Kidney capillary endothelial cell (primary cell): Measurements from ENCODE around the gene VTI1B.

Experiments used
- DNase-seq: peaks from one replicate; pipeline ENCODE4 v3.0.0-alpha.2; 2018; ENCODE audit warnings: low spot score

Gene VTI1B

GRCh38 chr14:67679006-67679405, 4.6 kb upstream of the VTI1B start:
- DNase-seq, result no peak

- DNase-seq, result no peak
These were observed 769 bp upstream of the VTI1B start for GRCh38 chr14:67675219-67675582.

- peak; percentile 33 for DNase-seq
These were observed 323 bp downstream of the VTI1B start for GRCh38 chr14:67674139-67674479.

- DNase-seq, result no peak
These were observed 981 bp downstream of the VTI1B start for GRCh38 chr14:67673451-67673850.

- no peak for DNase-seq
These were observed 5.9 kb downstream of the VTI1B start for GRCh38 chr14:67668559-67668958.

- DNase-seq, result peak; percentile 59
These were observed 7.5 kb downstream of the VTI1B start for GRCh38 chr14:67666750-67667449.

- no peak for DNase-seq
These were observed 8.6 kb downstream of the VTI1B start for GRCh38 chr14:67665868-67666267.

- no peak for DNase-seq
These were observed 10.8 kb downstream of the VTI1B start for GRCh38 chr14:67663633-67664032.

- no peak for DNase-seq
These were observed 20.7 kb downstream of the VTI1B start for GRCh38 chr14:67653651-67654280.

GRCh38 chr14:67652189-67652588, 22.2 kb downstream of the VTI1B start:
- DNase-seq, result no peak

GRCh38 chr14:67650694-67651093, 23.7 kb downstream of the VTI1B start:
- no peak for DNase-seq

- DNase-seq, result no peak
These were observed 24.3 kb downstream of the VTI1B start for GRCh38 chr14:67650151-67650550.

- DNase-seq, result no peak
These were observed 28.3 kb downstream of the VTI1B start for GRCh38 chr14:67646131-67646530.

- DNase-seq, result no peak
These were observed 29.0 kb downstream of the VTI1B start for GRCh38 chr14:67645414-67645813.

- no peak for DNase-seq
These were observed 30.0 kb downstream of the VTI1B start for GRCh38 chr14:67644428-67644827.

- no peak for DNase-seq
These were observed 30.7 kb downstream of the VTI1B start for GRCh38 chr14:67643713-67644112.

GRCh38 chr14:67641902-67642749, 32.3 kb downstream of the VTI1B start:
- DNase-seq, result no peak

GRCh38 chr14:67641480-67641879, 33.0 kb downstream of the VTI1B start:
- DNase-seq, result no peak

GRCh38 chr14:67638642-67639041, 35.8 kb downstream of the VTI1B start:
- DNase-seq, result no peak

GRCh38 chr14:67636361-67636919, 38.0 kb downstream of the VTI1B start:
- DNase-seq, result peak; percentile 40

GRCh38 chr14:67633451-67634147, 40.8 kb downstream of the VTI1B start:
- no peak for DNase-seq

- no peak for DNase-seq
These were observed 43.5 kb downstream of the VTI1B start for GRCh38 chr14:67630938-67631337.
